Hepatocyte (in vitro differentiated cells): Measurements from ENCODE around the gene CYSTM1. TPM values are rescaled to one million over a fixed set of nuclear protein-coding genes. Genes with fewer than 3 reads are reported as not detected.

ENCODE experiments used
- DNase-seq: peaks from one replicate; pipeline ENCODE4 v3.0.0-alpha.2; 2016; ENCODE audit warnings: low spot score
- H2AFZ ChIP-seq: fragments of 200-600 bp; sonication (generic); 2 replicates; pipeline ENCODE4 v1.6.0; 2016; ENCODE audit warnings: antibody characterized with exemption, mild to moderate bottlenecking
- H3K27ac ChIP-seq: fragments of 200-600 bp; sonication (generic); 2 replicates; pipeline ENCODE4 v1.5.1; 2016; ENCODE audit warnings: mild to moderate bottlenecking
- H3K27me3 ChIP-seq: fragments of 200-600 bp; sonication (generic); 2 replicates; pipeline ENCODE4 v1.6.1; 2016
- H3K36me3 ChIP-seq: fragments of 200-600 bp; sonication (generic); replicated peaks from 2 replicates; pipeline ENCODE4 v1.5.1; 2016; ENCODE audit warnings: low read depth; ENCODE audit not compliant: insufficient read depth
- H3K4me1 ChIP-seq: fragments of 200-600 bp; sonication (generic); 2 replicates; pipeline ENCODE4 v1.5.1; 2016; ENCODE audit warnings: mild to moderate bottlenecking, moderate library complexity; ENCODE audit not compliant: insufficient read depth
- H3K4me2 ChIP-seq: fragments of 200-600 bp; sonication (generic); 2 replicates; pipeline ENCODE4 v1.6.0; 2016
- H3K4me3 ChIP-seq: fragments of 200-600 bp; sonication (generic); 2 replicates; pipeline ENCODE4 v1.5.1; 2016; ENCODE audit warnings: mild to moderate bottlenecking
- H3K79me2 ChIP-seq: fragments of 200-600 bp; sonication (generic); 2 replicates; pipeline ENCODE4 v1.6.0; 2017; ENCODE audit warnings: mild to moderate bottlenecking
- H3K9me2 ChIP-seq: fragments of 200-600 bp; sonication (generic); replicated peaks from 2 replicates; pipeline ENCODE4 v1.6.0; 2017; ENCODE audit warnings: mild to moderate bottlenecking; ENCODE audit not compliant: insufficient read depth
- H3K9me3 ChIP-seq: fragments of 200-600 bp; sonication (generic); 2 replicates; pipeline ENCODE4 v1.5.1; 2016; ENCODE audit warnings: low read depth, mild to moderate bottlenecking
- H4K20me1 ChIP-seq: fragments of 200-600 bp; sonication (generic); 2 replicates; pipeline ENCODE4 v1.6.0; 2016; ENCODE audit warnings: mild to moderate bottlenecking; ENCODE audit not compliant: insufficient read depth, poor library complexity, severe bottlenecking
- CTCF ChIP-seq: fragments of 200-600 bp; sonication (generic); IDR thresholded peaks from 2 replicates; pipeline ENCODE4 v1.5.1; 2016; ENCODE audit warnings: antibody characterized with exemption, mild to moderate bottlenecking; ENCODE audit not compliant: poor library complexity
- EZH2 ChIP-seq: fragments of 200-600 bp; sonication (generic); IDR thresholded peaks from 2 replicates; pipeline ENCODE4 v1.6.1; 2016; ENCODE audit warnings: antibody characterized with exemption, mild to moderate bottlenecking, borderline replicate concordance
- EZH2phosphoT487 ChIP-seq: fragments of 200-600 bp; sonication (generic); IDR thresholded peaks from one replicate; pipeline ENCODE4 v1.6.1; 2018; ENCODE audit warnings: antibody characterized with exemption, mild to moderate bottlenecking, low read depth, moderate library complexity; ENCODE audit not compliant: unreplicated experiment, severe bottlenecking
- WGBS: methylation state at CpG from one replicate; pipeline ENCODE4 v1.1.6; 2016; ENCODE audit warnings: low lambda C conversion rate; ENCODE audit errors: missing lambda C conversion rate; 5-methylcytosine and 5-hydroxymethylcytosine counted together
- polyA plus RNA-seq: library from polyadenylated mRNA; unstranded; fragments of >200 nt; fragmentation: Nextera tagmentation; extraction: Ambion mirVana; gene quantifications from 2 replicates; pipeline ENCODE4 v1.2.1, GENCODE V29; 2016
- total RNA-seq: library from RNA; depleted of rRNA; stranded (reverse); fragments of >200 nt; gene quantifications from 2 replicates; pipeline ENCODE4 v1.2.3, GENCODE V29; 2014

Gene CYSTM1
- total and polyA plus RNA-seq, 2 experiments from 2014 or later: 111 to 262 TPM

- Histone ChIP-seq H4K20me1 (no peaks in the 10 kb centered on the region), H3K4me2 (no peak overlapping the region), H3K9me3 (no peaks in the 10 kb centered on the region), H3K27ac (no peak overlapping the region), H3K79me2 (peaks cover 50% of the 10 kb centered on the region), H3K4me1 (no peaks in the 10 kb centered on the region), H3K36me3 (no peaks in the 10 kb centered on the region), H3K27me3 (no peaks in the 10 kb centered on the region), H3K9me2 (no peaks in the 10 kb centered on the region), H3K4me3 (no peak overlapping the region), H2AFZ (no peak overlapping the region)
- DNase-seq: no peak
- TF ChIP-seq CTCF: no peak
- no peak for TF ChIP-seq EZH2phosphoT487
- no peak for TF ChIP-seq EZH2
- WGBS: 99% methylated on average over 2 of the region's 2 CpGs
Measured at GRCh38 chr5:140282266-140282665, 107.3 kb downstream of the CYSTM1 start.

- no peak overlapping the region for H2AFZ ChIP-seq
- no peaks in the 10 kb centered on the region for H3K36me3 ChIP-seq
- no peak overlapping the region for H3K27ac ChIP-seq
- no peaks in the 10 kb centered on the region for H3K9me2 ChIP-seq
- TF ChIP-seq EZH2phosphoT487 (no peak), CTCF (no peak), EZH2 (no peak)
- H3K4me2 ChIP-seq: no peak overlapping the region
- H4K20me1 ChIP-seq: no peaks in the 10 kb centered on the region
- H3K27me3 ChIP-seq: no peaks in the 10 kb centered on the region
- H3K4me1 ChIP-seq: no peaks in the 10 kb centered on the region
- DNase-seq: no peak
- H3K4me3 ChIP-seq: no peak overlapping the region
- no peaks in the 10 kb centered on the region for H3K9me3 ChIP-seq
- peaks cover 64% of the 10 kb centered on the region for H3K79me2 ChIP-seq
- 91% methylated on average over 3 of the region's 3 CpGs for WGBS
Measured at GRCh38 chr5:140284013-140284412, 109.0 kb downstream of the CYSTM1 start.

- no peaks in the 10 kb centered on the region for H3K27me3 ChIP-seq
- H3K27ac ChIP-seq: no peak overlapping the region
- no peak overlapping the region for H2AFZ ChIP-seq
- H3K36me3 ChIP-seq: no peaks in the 10 kb centered on the region
- DNase-seq: no peak
- H3K4me3 ChIP-seq: no peak overlapping the region
- H3K9me3 ChIP-seq: no peaks in the 10 kb centered on the region
- H3K79me2 ChIP-seq: peaks cover 83% of the 10 kb centered on the region
- no peaks in the 10 kb centered on the region for H3K4me1 ChIP-seq
- H3K9me2 ChIP-seq: no peaks in the 10 kb centered on the region
- TF ChIP-seq EZH2phosphoT487 (no peak), EZH2 (no peak), CTCF (no peak)
- H3K4me2 ChIP-seq: no peak overlapping the region
- 90% methylated on average over 2 of the region's 5 CpGs for WGBS
- H4K20me1 ChIP-seq: peaks cover 3% of the 10 kb centered on the region
Measured at GRCh38 chr5:140286424-140286823, 111.4 kb downstream of the CYSTM1 start.
